Suprapubic skin (tissue), 3 donors: ENCODE data around the gene CTSO.

ENCODE experiments used
- POLR2A ChIP-seq, 2 donors: fragments of 450-650 bp; IDR thresholded peaks; one replicate each; pipeline ENCODE4 v1.6.1; 2017; ENCODE audit warnings: antibody characterized with exemption in 2 of 2, mild to moderate bottlenecking in 2 of 2, moderate library complexity in 2 of 2
- TF ChIP-seq, protein P1 (sequence below), 2 donors: fragments of 200-600 bp in 1 of 2; fragments of 450-650 bp in 1 of 2; sonication (generic) in 1 of 2; IDR thresholded peaks; one replicate each; pipeline ENCODE4 v1.5.1; 2016 to 2019; ENCODE audit warnings: antibody characterized with exemption in 2 of 2, mild to moderate bottlenecking in 1 of 2, moderate library complexity in 1 of 2

DNA sequence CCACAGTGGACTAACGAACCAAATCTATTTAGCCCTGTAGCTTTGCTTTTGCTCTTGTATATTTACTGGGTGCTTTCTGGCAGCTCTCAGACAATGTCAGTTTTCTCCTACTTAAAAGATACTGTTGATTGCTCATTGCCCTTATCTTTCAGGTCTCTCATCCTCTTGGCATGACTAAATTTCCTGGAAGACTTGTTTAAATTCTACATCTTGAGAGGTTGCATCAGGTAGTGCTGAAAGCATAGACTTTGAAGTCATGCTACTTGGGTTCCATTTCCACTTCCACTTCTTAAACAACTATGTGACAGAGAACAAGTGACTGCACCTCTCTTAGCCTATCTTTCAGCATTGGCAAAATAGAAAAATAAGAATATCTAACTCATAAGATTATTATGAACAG is 41.8 kb downstream of the CTSO start:
- TF ChIP-seq, protein P1, sequence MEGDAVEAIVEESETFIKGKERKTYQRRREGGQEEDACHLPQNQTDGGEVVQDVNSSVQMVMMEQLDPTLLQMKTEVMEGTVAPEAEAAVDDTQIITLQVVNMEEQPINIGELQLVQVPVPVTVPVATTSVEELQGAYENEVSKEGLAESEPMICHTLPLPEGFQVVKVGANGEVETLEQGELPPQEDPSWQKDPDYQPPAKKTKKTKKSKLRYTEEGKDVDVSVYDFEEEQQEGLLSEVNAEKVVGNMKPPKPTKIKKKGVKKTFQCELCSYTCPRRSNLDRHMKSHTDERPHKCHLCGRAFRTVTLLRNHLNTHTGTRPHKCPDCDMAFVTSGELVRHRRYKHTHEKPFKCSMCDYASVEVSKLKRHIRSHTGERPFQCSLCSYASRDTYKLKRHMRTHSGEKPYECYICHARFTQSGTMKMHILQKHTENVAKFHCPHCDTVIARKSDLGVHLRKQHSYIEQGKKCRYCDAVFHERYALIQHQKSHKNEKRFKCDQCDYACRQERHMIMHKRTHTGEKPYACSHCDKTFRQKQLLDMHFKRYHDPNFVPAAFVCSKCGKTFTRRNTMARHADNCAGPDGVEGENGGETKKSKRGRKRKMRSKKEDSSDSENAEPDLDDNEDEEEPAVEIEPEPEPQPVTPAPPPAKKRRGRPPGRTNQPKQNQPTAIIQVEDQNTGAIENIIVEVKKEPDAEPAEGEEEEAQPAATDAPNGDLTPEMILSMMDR (IDR thresholded peaks at IDR 0.05), result no peak
- no peak for TF ChIP-seq POLR2A (IDR thresholded peaks at IDR 0.05)
